CD4-positive, alpha-beta memory T cell (primary cell): Measurements from ENCODE around the gene PHC2. TPM values are rescaled to one million over a fixed set of nuclear protein-coding genes. Genes with fewer than 3 reads are reported as not detected.

Source experiments
- CTCF ChIA-PET: fragments of 350-600 bp; sonication (Branson Sonifier 250); formaldehyde crosslinking; loops from one replicate; lab custom pipeline; 2021; ENCODE audit warnings: inconsistent platforms; ENCODE audit not compliant: partially characterized antibody; lab: Charles Lee
- POLR2A ChIA-PET: fragments of 350-600 bp; sonication (Branson Sonifier 250); formaldehyde crosslinking; loops from one replicate; lab custom pipeline; 2021; ENCODE audit not compliant: partially characterized antibody; lab: Charles Lee
- DNase-seq, 5 donors: peaks; one replicate each; pipeline versions ENCODE4 v3.0.0 to v3.0.0-alpha.2; 2020 to 2022; ENCODE audit warnings: mixed read lengths in 1 of 5
- H3K27ac ChIP-seq: one replicate; pipeline ENCODE4 v1.7.0; 2013; ENCODE audit warnings: low read depth, low read length
- H3K27me3 ChIP-seq: 2 replicates; pipeline ENCODE4 v1.7.0; 2013; ENCODE audit warnings: mild to moderate bottlenecking, low read length, moderate library complexity; ENCODE audit not compliant: insufficient read depth
- H3K36me3 ChIP-seq: 2 replicates; pipeline ENCODE4 v1.7.0; 2013; ENCODE audit warnings: mild to moderate bottlenecking, low read length, moderate library complexity; ENCODE audit not compliant: insufficient read depth
- H3K4me1 ChIP-seq: 2 replicates; pipeline ENCODE4 v1.7.0; 2013; ENCODE audit warnings: mild to moderate bottlenecking, low read length, moderate library complexity; ENCODE audit not compliant: insufficient read depth
- H3K4me3 ChIP-seq, 2 donors: one replicate each; pipeline ENCODE4 v1.7.0; 2013; ENCODE audit warnings: low read length in 2 of 2, mild to moderate bottlenecking in 1 of 2
- H3K9me3 ChIP-seq, 2 donors: one replicate each; pipeline ENCODE4 v1.7.0; 2013; ENCODE audit warnings: low read length in 2 of 2, control low read depth in 1 of 2; ENCODE audit not compliant: control insufficient read depth in 1 of 2
- H3K27ac Mint-ChIP-seq, 7 donors: one replicate each; pipeline ENCODE4 v1.8.0; 2020 to 2021; ENCODE audit warnings: mixed read lengths in 7 of 7, mild to moderate bottlenecking in 6 of 7, inconsistent platforms in 3 of 7, moderate library complexity in 3 of 7
- H3K27me3 Mint-ChIP-seq, 2 donors: one replicate each; pipeline ENCODE4 v1.8.0; 2020 to 2021; ENCODE audit warnings: mixed read lengths in 2 of 2
- H3K36me3 Mint-ChIP-seq, 2 donors: one replicate each; pipeline ENCODE4 v1.8.0; 2020 to 2021; ENCODE audit warnings: mixed read lengths in 2 of 2, inconsistent platforms in 1 of 2, mild to moderate bottlenecking in 1 of 2
- H3K4me1 Mint-ChIP-seq, 4 donors: one replicate each; pipeline ENCODE4 v1.8.0; 2020 to 2021; ENCODE audit warnings: mixed read lengths in 4 of 4, mild to moderate bottlenecking in 1 of 4
- H3K4me3 Mint-ChIP-seq, 8 donors: one replicate each; pipeline ENCODE4 v1.8.0; 2020 to 2021; ENCODE audit warnings: mixed read lengths in 8 of 8, mild to moderate bottlenecking in 7 of 8, moderate library complexity in 6 of 8, inconsistent platforms in 3 of 8
- H3K9me3 Mint-ChIP-seq, 8 donors: one replicate each; pipeline ENCODE4 v1.8.0; 2020 to 2021; ENCODE audit warnings: mixed read lengths in 8 of 8, mild to moderate bottlenecking in 5 of 8, inconsistent platforms in 3 of 8, moderate library complexity in 1 of 8
- intact Hi-C: fragments of 100-400 bp; cut with micrococcal nuclease; formaldehyde crosslinking; loops from one replicate; pipeline ENCODE4 v1.15.1; 2023
- polyA plus RNA-seq, 2 donors: library from polyadenylated mRNA; unstranded; fragments of 300-500 nt; fragmentation: Illumina TruSeq; gene quantifications; one replicate each; pipeline ENCODE4 v1.2.3, GENCODE V29; 2021
- total RNA-seq, 2 experiments: library from RNA; stranded (reverse); gene quantifications; one replicate each; pipeline ENCODE4 v1.2.3, GENCODE V29; 2021

The PHC2 gene
- total and polyA plus RNA-seq, 4 experiments from 2014 or later = 11.3 to 35.6 (median 30.4) TPM

DNA sequence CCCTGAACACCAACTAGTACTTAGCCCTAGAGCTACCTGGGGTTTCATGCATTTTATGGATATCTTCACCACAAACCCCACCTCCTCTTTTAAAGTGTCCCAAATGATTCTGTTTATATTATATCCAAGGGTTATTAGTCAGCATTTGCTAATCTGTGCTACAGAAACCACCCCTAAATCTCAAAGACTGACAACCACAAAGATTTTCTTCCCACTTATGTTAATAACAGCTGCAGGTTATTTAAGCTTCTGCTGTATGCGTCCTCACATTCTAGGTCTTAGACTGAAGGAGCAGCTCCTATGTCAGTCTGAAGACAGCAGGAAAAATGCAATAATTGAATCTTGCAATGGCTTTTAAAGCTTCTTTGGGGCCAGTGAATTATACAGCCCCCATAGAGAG lies 11.2 kb upstream of the PHC2 start:
- intact Hi-C loops = no loop called here
- Histone ChIP-seq H3K4me3 (no peak overlapping the region), H3K27ac (no peak overlapping the region), H3K27me3 (peaks cover 4% of the 10 kb centered on the region), H3K9me3 (no peaks in the 10 kb centered on the region), H3K4me1 (no peaks in the 10 kb centered on the region), H3K36me3 (no peaks in the 10 kb centered on the region)
- H3K4me1 Mint-ChIP-seq = no peaks in the 10 kb centered on the region
- peaks cover 15 to 21% of the 10 kb centered on the region in 2 donors for H3K27me3 Mint-ChIP-seq
- H3K27ac Mint-ChIP-seq = no peak overlapping the region
- H3K4me3 Mint-ChIP-seq = no peak overlapping the region
- no peak for DNase-seq
- no peaks in the 10 kb centered on the region for H3K36me3 Mint-ChIP-seq
- POLR2A ChIA-PET = no interaction called here
- CTCF ChIA-PET = interaction anchor here (1.2 kb wide), 2 partner anchors 27 to 29 kb away, joined by 3 read pairs; no protein-coding TSS in a partner anchor
- no peaks in the 10 kb centered on the region for H3K9me3 Mint-ChIP-seq

DNA sequence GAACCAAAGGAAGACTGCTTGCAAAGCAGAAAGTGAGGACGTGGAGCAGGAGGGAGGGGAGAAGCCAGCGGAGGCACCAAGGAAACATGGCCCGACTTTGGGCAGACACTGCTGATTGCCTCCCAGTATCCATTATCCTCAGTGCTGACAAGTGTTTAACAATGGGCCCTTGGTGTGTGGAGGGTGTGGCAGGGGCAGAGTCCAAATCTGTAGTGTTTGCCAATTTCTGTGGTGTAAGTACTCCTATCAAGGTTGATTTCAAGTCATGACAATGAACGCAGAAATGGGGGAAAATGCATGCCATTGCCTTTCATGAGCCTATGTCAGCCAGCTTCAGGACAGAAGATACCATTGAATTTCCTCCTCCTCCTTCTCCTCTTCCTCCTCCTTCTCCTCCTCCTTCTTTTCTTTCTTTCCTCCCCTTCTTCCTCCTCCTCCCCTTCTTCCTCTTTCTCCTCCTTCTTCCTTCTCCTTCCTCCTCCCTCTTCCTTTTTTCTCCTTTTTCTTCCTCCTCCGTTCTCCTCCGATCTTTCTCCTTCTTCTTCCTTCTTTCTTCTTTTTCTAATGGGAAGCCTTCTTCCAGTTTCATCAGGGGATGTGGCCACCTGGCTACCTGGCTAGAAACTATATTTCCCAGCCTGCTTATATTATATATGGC lies 10.3 kb upstream of the PHC2 start:
- no peaks in the 10 kb centered on the region for H3K36me3 ChIP-seq
- no peaks in the 10 kb centered on the region for H3K36me3 Mint-ChIP-seq
- H3K4me3 ChIP-seq = no peak overlapping the region
- no peaks in the 10 kb centered on the region for H3K9me3 ChIP-seq
- no peaks in the 10 kb centered on the region for H3K4me1 Mint-ChIP-seq
- ChIA-PET POLR2A (no interaction called here), CTCF (interaction anchor here (0.6 to 1.2 kb wide), 3 partner anchors 28 to 1677 kb away, joined by 3 read pairs; no protein-coding TSS in a partner anchor)
- DNase-seq = no peak
- no peaks in the 10 kb centered on the region for H3K4me1 ChIP-seq
- peaks cover 12 to 18% of the 10 kb centered on the region in 2 donors for H3K27me3 Mint-ChIP-seq
- peaks cover 4% of the 10 kb centered on the region for H3K27me3 ChIP-seq
- no peaks in the 10 kb centered on the region for H3K9me3 Mint-ChIP-seq
- no peak overlapping the region for H3K4me3 Mint-ChIP-seq
- no peak overlapping the region for H3K27ac Mint-ChIP-seq
- intact Hi-C loops = no loop called here
- no peak overlapping the region for H3K27ac ChIP-seq

DNA sequence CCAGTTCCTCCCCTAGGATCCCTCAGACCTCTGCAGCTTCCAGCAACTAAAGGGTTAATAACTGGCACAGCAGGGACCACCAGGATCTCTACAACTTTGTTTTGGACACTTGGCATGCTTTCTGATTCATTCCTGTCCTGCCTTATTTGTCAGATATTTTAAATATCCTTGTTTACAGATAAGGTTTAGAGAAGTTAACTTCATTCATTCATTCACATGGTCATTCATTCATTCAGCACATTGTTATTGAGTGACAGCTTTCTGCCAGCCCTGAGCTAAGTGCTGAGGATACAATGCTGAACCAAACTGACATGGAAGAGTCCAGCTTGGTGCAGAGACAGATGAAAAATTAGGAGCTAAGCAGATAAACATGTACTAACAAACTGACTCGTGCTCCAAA lies 8.8 kb upstream of the PHC2 start:
- H3K27me3 Mint-ChIP-seq = peaks cover 12 to 16% of the 10 kb centered on the region in 2 donors
- Histone ChIP-seq H3K4me3 (no peak overlapping the region), H3K27me3 (peaks cover 4% of the 10 kb centered on the region), H3K36me3 (no peaks in the 10 kb centered on the region), H3K9me3 (no peaks in the 10 kb centered on the region), H3K27ac (no peak overlapping the region), H3K4me1 (no peaks in the 10 kb centered on the region)
- DNase-seq = no peak
- ChIA-PET POLR2A (no interaction called here), CTCF (interaction anchor here (1.3 kb wide), 1 partner anchor 13 kb away, joined by 4 read pairs; no protein-coding TSS in a partner anchor)
- intact Hi-C loops = no loop called here
- H3K4me1 Mint-ChIP-seq = no peaks in the 10 kb centered on the region
- no peaks in the 10 kb centered on the region for H3K9me3 Mint-ChIP-seq
- no peak overlapping the region for H3K4me3 Mint-ChIP-seq
- H3K27ac Mint-ChIP-seq = no peak overlapping the region
- no peaks in the 10 kb centered on the region for H3K36me3 Mint-ChIP-seq

DNA sequence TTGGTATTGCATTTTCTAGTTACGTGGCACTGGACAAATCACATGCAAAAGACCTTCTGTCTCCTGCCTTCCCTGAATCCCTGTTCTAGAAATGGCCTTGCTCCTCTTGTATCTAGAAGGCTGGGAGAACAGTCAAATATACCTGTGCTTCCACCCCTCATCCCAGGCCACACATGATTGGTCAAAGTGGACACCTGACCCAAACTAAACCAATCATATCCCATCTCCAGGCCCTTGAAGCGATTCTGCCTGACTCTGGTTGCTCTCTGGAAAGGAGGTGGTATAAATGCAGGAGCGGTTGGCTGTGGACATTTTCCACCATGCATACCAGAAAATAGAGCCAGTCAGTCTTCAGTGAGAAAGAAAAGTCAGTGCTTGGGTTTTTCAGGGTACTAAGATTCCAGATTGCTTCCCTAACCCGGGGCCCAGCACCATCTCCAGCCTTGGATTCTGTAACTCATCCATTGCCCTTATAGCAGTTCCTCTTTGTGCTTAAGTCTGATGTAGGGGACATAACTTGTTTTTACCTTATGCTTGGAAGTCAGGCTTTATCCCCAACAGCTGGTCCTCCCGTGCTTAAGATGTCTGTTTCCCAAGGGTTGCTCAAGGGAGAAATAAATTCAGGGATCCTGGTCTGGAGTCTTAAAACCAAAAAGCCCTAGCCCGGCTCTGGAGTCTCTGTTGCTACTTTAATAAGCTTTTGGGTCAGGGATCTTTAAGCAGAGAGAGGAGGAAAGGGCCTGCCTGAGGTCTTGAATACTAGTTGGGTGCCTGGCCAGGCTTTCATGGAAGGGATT lies 7.7 kb upstream of the PHC2 start:
- intact Hi-C loops = no loop called here
- H3K4me1 ChIP-seq = no peaks in the 10 kb centered on the region

DNA sequence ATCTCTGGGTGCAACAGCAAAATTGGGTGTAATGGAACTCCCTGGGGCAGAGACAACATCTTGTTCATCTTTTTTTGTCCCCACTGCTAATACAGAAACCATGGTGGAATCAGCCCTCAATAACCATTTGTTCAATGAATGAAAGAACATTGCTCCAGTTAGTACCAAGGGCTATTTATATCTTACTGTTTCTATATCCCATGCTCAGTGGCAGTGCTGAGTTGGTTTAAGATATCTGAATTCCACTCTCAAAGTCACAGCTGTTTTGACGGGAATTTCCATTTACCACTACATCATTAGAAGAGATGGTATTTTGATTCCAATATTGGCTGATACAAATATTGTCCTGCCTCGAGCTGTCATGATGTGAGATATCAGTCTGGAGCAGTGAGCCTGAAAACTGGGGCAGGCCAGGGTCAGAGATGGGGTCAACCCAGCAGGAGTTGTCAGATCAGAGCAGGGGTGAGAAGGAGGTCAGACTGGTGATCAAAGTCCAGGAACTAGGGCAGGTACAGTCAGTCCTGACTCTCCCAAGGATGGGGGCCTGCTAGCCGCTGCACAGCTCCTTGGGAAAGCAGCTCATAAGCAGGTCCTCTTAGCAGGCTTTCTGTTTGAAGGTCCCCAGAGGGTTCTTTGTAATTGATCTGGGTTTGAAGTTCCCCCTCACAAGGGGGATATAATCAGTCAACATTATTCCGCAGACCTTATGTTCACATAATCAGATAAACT lies 5.8 kb upstream of the PHC2 start:
- Mint-ChIP-seq H3K4me1 (no peaks in the 10 kb centered on the region), H3K36me3 (no peaks in the 10 kb centered on the region), H3K9me3 (no peaks in the 10 kb centered on the region), H3K4me3 (no peak overlapping the region), H3K27ac (peak overlapping the region in 1 of 7 donors; percentile 69), H3K27me3 (peaks cover 10 to 14% of the 10 kb centered on the region in 2 donors)
- Histone ChIP-seq H3K4me3 (no peak overlapping the region), H3K4me1 (no peaks in the 10 kb centered on the region), H3K9me3 (no peaks in the 10 kb centered on the region), H3K27ac (no peak overlapping the region), H3K36me3 (no peaks in the 10 kb centered on the region), H3K27me3 (peaks cover 4% of the 10 kb centered on the region)
- intact Hi-C loops = no loop called here
- ChIA-PET CTCF (interaction anchor here (1.3 kb wide), 1 partner anchor 142 kb away, joined by 3 read pairs; no protein-coding TSS in a partner anchor), POLR2A (no interaction called here)
- no peak for DNase-seq

More for the DNA sequence above, 7.7 kb upstream of the PHC2 start:
- no peak for DNase-seq
- H3K4me1 Mint-ChIP-seq = no peaks in the 10 kb centered on the region
- H3K36me3 Mint-ChIP-seq = no peaks in the 10 kb centered on the region
- Histone ChIP-seq H3K9me3 (no peaks in the 10 kb centered on the region), H3K4me3 (no peak overlapping the region), H3K27ac (no peak overlapping the region), H3K27me3 (peaks cover 4% of the 10 kb centered on the region), H3K36me3 (no peaks in the 10 kb centered on the region)
- no peaks in the 10 kb centered on the region for H3K9me3 Mint-ChIP-seq
- H3K27me3 Mint-ChIP-seq = peaks cover 12 to 16% of the 10 kb centered on the region in 2 donors
- ChIA-PET CTCF (interaction anchor here (1.3 kb wide), 1 partner anchor 11 kb away, joined by 4 read pairs; no protein-coding TSS in a partner anchor), POLR2A (no interaction called here)
- no peak overlapping the region for H3K27ac Mint-ChIP-seq
- no peak overlapping the region for H3K4me3 Mint-ChIP-seq

DNA sequence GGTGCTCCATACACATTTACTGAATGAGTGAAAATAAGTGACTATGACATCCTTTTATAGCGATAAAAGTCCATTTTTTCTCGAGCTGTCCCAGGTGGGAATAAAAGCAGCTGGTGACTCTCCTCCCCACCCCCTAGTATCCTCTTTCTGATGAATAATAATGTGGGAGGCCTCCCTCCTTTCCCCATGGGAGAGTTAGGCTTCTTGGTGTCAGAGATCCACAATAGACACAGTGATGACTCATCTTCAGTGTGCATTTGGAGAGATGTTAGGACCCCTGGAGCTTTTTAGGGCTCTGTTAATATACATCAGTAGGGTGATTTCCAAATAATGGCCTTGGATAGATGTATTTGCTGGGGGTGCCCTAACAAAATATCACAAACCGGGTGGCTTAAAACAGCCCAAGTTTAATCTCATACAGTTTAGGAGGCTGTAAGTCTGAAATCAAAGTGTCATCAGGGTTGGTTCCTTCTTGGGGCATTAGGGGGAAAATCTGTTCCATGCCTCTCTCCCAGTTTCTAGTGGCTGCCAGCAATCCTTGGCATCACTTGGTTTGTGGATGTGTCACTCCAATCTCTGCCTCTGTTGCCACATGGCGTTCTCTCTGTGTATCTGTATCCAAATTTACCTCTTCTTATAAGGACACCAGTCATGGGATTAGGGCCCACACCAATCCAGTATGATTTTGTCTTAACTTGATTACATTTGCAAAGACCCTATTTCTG lies 4.4 kb upstream of the PHC2 start:
- H3K27me3 Mint-ChIP-seq = peaks cover 6 to 8% of the 10 kb centered on the region in 2 donors
- H3K4me1 Mint-ChIP-seq = peaks cover 2 to 5% (median 4%) of the 10 kb centered on the region in 4 donors
- ChIA-PET POLR2A (no interaction called here), CTCF (no interaction called here)
- H3K27me3 ChIP-seq = peaks cover 4% of the 10 kb centered on the region
- H3K27ac ChIP-seq = no peak overlapping the region
- intact Hi-C loops = no loop called here
- peak overlapping the region in 1 of 7 donors; percentile 21 for H3K27ac Mint-ChIP-seq
- H3K9me3 ChIP-seq = no peaks in the 10 kb centered on the region
- H3K9me3 Mint-ChIP-seq = no peaks in the 10 kb centered on the region
- H3K36me3 ChIP-seq = no peaks in the 10 kb centered on the region
- H3K4me3 ChIP-seq = no peak overlapping the region
- peaks cover 3% of the 10 kb centered on the region for H3K4me1 ChIP-seq
- DNase-seq = no peak
- H3K4me3 Mint-ChIP-seq = no peak overlapping the region
- H3K36me3 Mint-ChIP-seq = no peaks in the 10 kb centered on the region
